ENCODE data around the gene RNASE3.
"Not testable (repeated sequence)": the region's sequence is repeated elsewhere in the genome, so short reads cannot be mapped to it uniquely, and the experiment has no call there.

The RNASE3 gene

GRCh38 chr14:20919038-20919756, 28.0 kb downstream of the RNASE3 start:
- DNase-seq (ENCODE audit: low read depth in 2 of 2), result not testable (repeated sequence)

- not testable (repeated sequence) for DNase-seq (ENCODE audit: low read depth in 2 of 2)
These were observed 32.6 kb downstream of the RNASE3 start for GRCh38 chr14:20923766-20924297.

- DNase-seq (ENCODE audit: low read depth in 2 of 2), result no peak
These were observed 43.1 kb downstream of the RNASE3 start for GRCh38 chr14:20934148-20934762.

- no peak for DNase-seq (ENCODE audit: low read depth in 2 of 2)
These were observed 44.3 kb downstream of the RNASE3 start for GRCh38 chr14:20935303-20935984.
